Uterus (tissue), 4 donors: ENCODE results near the gene RGPD3. TPM values are rescaled to one million over a fixed set of nuclear protein-coding genes. Genes with fewer than 3 reads are reported as not detected.

ENCODE experiments used
- DNase-seq, 2 donors: peaks; one replicate each; pipeline ENCODE4 v3.0.0-alpha.2; 2019 to 2020
- H3K27ac ChIP-seq, 2 donors: fragments of 200-600 bp; sonication (generic); 1 replicate in 1 of 2; 2 replicates in 1 of 2; pipeline ENCODE4 v1.5.1; 2016 to 2018
- H3K27me3 ChIP-seq, 2 donors: fragments of 200-600 bp; sonication (generic); one replicate each; pipeline ENCODE4 v1.5.1; 2018 to 2019; ENCODE audit warnings: control low read depth in 1 of 2
- H3K36me3 ChIP-seq, 2 donors: fragments of 200-600 bp; sonication (generic); one replicate each; pipeline ENCODE4 v1.5.1; 2019; ENCODE audit warnings: control low read depth in 1 of 2
- H3K4me1 ChIP-seq, 2 donors: fragments of 200-600 bp; sonication (generic); one replicate each; pipeline ENCODE4 v1.5.1; 2018 to 2019; ENCODE audit warnings: control low read depth in 1 of 2
- H3K4me3 ChIP-seq, 2 donors: fragments of 200-600 bp; sonication (generic); 1 replicate in 1 of 2; 2 replicates in 1 of 2; pipeline ENCODE4 v1.5.1; 2018 to 2019; ENCODE audit warnings: mild to moderate bottlenecking in 1 of 2
- H3K9me3 ChIP-seq, 2 donors: fragments of 200-600 bp; sonication (generic); one replicate each; pipeline ENCODE4 v1.5.1; 2019; ENCODE audit warnings: control low read depth in 1 of 2
- CTCF ChIP-seq, 4 experiments: fragments of 200-600 bp in 2 of 4; fragments of 450-650 bp in 2 of 4; sonication (generic) in 2 of 4; IDR thresholded peaks; one replicate each; pipeline ENCODE4 v1.5.1; 2016 to 2019; ENCODE audit warnings: antibody characterized with exemption in 4 of 4, mild to moderate bottlenecking in 2 of 4, moderate library complexity in 1 of 4
- POLR2A ChIP-seq, 2 donors: fragments of 450-650 bp; IDR thresholded peaks; one replicate each; pipeline ENCODE4 v1.6.1; 2016; ENCODE audit warnings: antibody characterized with exemption in 2 of 2, mild to moderate bottlenecking in 1 of 2, moderate library complexity in 1 of 2
- intact Hi-C: fragments of 100-400 bp; cut with DNase I; formaldehyde crosslinking; loops from one replicate; pipeline ENCODE4 v1.15.1; 2023; ENCODE audit warnings: low total_unique reads
- total RNA-seq, 4 donors: library from RNA; depleted of rRNA in 3 of 4; stranded (reverse); fragments of >200 nt in 3 of 4; gene quantifications; one replicate each; pipeline versions ENCODE4 v1.1.0 to v1.2.4, GENCODE V29; 2014 to 2023
- donor health status: DM: yes; HTN: yes; CAD: no.

Gene RGPD3
- total RNA-seq, 4 donors from 2014 or later: under 0.01 to 1.5 TPM; not detected in 2

GRCh38 chr2:106366204-106366885 is 101.9 kb downstream of the RGPD3 start:
- Histone ChIP-seq H3K36me3 (no peaks in the 10 kb centered on the region), H3K4me3 (no peak overlapping the region), H3K4me1 (no peaks in the 10 kb centered on the region), H3K27ac (no peak overlapping the region), H3K9me3 (no peaks in the 10 kb centered on the region), H3K27me3 (no peaks in the 10 kb centered on the region)
- TF ChIP-seq POLR2A (IDR thresholded peaks at IDR 0.05): no peak
- no peak for TF ChIP-seq CTCF (IDR thresholded peaks at IDR 0.05)
- no peak for DNase-seq
- intact Hi-C loops: no loop called here

- DNase-seq: no peak
- H3K27me3 ChIP-seq: no peaks in the 10 kb centered on the region
- H3K27ac ChIP-seq: no peak overlapping the region
- TF ChIP-seq POLR2A (IDR thresholded peaks at IDR 0.05): no peak
- TF ChIP-seq CTCF (IDR thresholded peaks at IDR 0.05): no peak
- intact Hi-C loops: no loop called here
- H3K9me3 ChIP-seq: no peaks in the 10 kb centered on the region
- H3K4me1 ChIP-seq: no peaks in the 10 kb centered on the region
- H3K4me3 ChIP-seq: no peak overlapping the region
- no peaks in the 10 kb centered on the region for H3K36me3 ChIP-seq
Measured at GRCh38 chr2:106363791-106364190, 104.4 kb downstream of the RGPD3 start.

GRCh38 chr2:106362789-106363188 is 105.4 kb downstream of the RGPD3 start:
- Histone ChIP-seq H3K27ac (no peak overlapping the region), H3K36me3 (no peaks in the 10 kb centered on the region), H3K4me3 (no peak overlapping the region), H3K4me1 (no peaks in the 10 kb centered on the region), H3K27me3 (no peaks in the 10 kb centered on the region), H3K9me3 (no peaks in the 10 kb centered on the region)
- intact Hi-C loops: no loop called here
- DNase-seq: no peak
- TF ChIP-seq CTCF (IDR thresholded peaks at IDR 0.05) (no peak), POLR2A (IDR thresholded peaks at IDR 0.05) (no peak)

GRCh38 chr2:106359512-106359911 is 108.7 kb downstream of the RGPD3 start:
- Histone ChIP-seq H3K27me3 (no peaks in the 10 kb centered on the region), H3K27ac (no peak overlapping the region), H3K9me3 (no peaks in the 10 kb centered on the region), H3K4me3 (no peak overlapping the region), H3K4me1 (no peaks in the 10 kb centered on the region), H3K36me3 (no peaks in the 10 kb centered on the region)
- DNase-seq: no peak
- TF ChIP-seq POLR2A (IDR thresholded peaks at IDR 0.05) (no peak), CTCF (IDR thresholded peaks at IDR 0.05) (no peak)
- intact Hi-C loops: no loop called here

- Histone ChIP-seq H3K4me3 (no peak overlapping the region), H3K27ac (no peak overlapping the region), H3K27me3 (no peaks in the 10 kb centered on the region), H3K36me3 (no peaks in the 10 kb centered on the region), H3K4me1 (no peaks in the 10 kb centered on the region), H3K9me3 (no peaks in the 10 kb centered on the region)
- TF ChIP-seq POLR2A (IDR thresholded peaks at IDR 0.05) (no peak), CTCF (IDR thresholded peaks at IDR 0.05) (no peak)
- no peak for DNase-seq
- intact Hi-C loops: no loop called here
Measured at GRCh38 chr2:106358521-106358920, 109.7 kb downstream of the RGPD3 start.
